ENCODE data around the gene AKAP12. TPM values are rescaled to one million over a fixed set of nuclear protein-coding genes. Genes with fewer than 3 reads are reported as not detected.

The AKAP12 gene
- total RNA-seq, 1 donor from 2014 or later: 5.0 TPM

DNA sequence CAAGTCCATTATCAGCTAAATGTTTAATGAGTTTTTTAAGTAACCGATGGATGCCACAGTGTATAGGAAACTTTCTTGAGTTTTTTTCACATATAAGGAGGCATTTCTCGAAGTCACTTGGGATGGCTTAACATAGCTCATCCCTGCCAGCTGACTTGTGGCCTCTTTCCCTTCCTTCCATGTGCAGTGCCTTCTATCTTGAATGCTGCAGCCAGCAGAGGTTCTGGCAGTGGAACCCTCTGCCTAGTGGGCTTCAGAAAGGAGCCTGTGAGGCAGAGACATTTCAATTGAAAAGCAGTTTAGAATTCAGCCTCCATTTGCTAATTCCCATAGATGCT, 51.9 kb downstream of the AKAP12 start:
- H3K4me3 ChIP-seq (ENCODE audit: low read depth, low read length): no peak overlapping the region
- no peaks in the 10 kb centered on the region for H3K27me3 ChIP-seq (ENCODE audit: control insufficient read depth, insufficient read depth, low read length)
- DNase-seq (ENCODE audit: low read depth) (no peak), FAIRE-seq (no peak)
- TF ChIP-seq, protein P1, sequence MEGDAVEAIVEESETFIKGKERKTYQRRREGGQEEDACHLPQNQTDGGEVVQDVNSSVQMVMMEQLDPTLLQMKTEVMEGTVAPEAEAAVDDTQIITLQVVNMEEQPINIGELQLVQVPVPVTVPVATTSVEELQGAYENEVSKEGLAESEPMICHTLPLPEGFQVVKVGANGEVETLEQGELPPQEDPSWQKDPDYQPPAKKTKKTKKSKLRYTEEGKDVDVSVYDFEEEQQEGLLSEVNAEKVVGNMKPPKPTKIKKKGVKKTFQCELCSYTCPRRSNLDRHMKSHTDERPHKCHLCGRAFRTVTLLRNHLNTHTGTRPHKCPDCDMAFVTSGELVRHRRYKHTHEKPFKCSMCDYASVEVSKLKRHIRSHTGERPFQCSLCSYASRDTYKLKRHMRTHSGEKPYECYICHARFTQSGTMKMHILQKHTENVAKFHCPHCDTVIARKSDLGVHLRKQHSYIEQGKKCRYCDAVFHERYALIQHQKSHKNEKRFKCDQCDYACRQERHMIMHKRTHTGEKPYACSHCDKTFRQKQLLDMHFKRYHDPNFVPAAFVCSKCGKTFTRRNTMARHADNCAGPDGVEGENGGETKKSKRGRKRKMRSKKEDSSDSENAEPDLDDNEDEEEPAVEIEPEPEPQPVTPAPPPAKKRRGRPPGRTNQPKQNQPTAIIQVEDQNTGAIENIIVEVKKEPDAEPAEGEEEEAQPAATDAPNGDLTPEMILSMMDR (IDR thresholded peaks at IDR 0.05; ENCODE audit: insufficient read depth, low read length, severe bottlenecking): no peak
- H3K36me3 ChIP-seq (ENCODE audit: control insufficient read depth, insufficient read depth, low read length): no peaks in the 10 kb centered on the region

DNA sequence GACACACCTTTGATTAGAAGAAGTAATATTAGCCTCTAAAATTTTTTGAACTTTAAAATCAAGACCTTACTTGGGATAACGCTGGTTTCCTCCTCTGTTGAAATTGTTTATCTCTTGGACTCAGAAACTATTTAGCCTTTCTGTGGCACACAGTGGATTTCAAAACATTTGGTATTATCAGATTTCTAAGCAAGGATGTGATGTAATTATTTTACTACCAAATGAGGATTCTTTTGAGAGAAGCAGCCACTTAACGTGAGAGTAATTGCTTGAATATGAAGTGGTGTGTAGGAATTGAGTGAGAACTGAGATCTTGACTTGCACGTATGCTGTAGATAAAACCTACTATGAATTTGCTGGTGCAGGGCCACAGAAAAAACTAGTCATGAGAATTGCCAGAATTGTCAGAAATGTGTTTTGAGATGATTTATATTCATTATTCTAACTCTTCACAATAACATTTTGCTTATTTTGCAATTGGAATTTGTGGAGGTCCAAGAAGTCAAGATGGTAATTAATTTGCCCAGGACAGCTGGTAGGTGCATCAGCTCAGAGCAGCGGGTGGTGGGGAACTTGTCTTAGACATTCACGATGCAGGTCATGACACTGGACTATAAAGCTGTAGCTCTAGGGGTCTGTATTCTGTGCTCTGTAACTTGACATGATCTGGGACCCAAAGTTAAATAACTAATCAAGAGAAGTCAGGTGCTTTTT, 53.4 kb downstream of the AKAP12 start:
- no peak overlapping the region for H3K4me3 ChIP-seq (ENCODE audit: low read depth, low read length)
- TF ChIP-seq, protein P1 (IDR thresholded peaks at IDR 0.05; ENCODE audit: insufficient read depth, low read length, severe bottlenecking): no peak
- DNase-seq (ENCODE audit: low read depth) (no peak), FAIRE-seq (no peak)
- no peaks in the 10 kb centered on the region for H3K27me3 ChIP-seq (ENCODE audit: control insufficient read depth, insufficient read depth, low read length)
- H3K36me3 ChIP-seq (ENCODE audit: control insufficient read depth, insufficient read depth, low read length): no peaks in the 10 kb centered on the region

DNA sequence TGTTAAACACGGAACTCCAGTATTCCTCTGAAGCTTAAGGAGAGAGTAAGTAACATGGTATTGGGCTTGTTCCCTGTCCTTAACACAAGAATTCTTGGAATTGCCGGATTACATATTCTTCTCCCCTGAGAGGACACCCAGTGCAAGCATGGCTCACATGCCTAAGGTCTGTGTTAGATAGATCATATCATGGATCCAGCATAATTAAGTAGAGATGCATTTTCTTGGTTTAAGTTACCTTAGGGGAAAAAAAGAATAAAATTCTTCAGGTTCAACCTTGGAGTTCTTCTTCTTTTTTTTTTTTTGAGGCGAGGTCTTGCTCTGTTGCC, 53.9 kb downstream of the AKAP12 start:
- no peaks in the 10 kb centered on the region for H3K36me3 ChIP-seq (ENCODE audit: control insufficient read depth, insufficient read depth, low read length)
- no peak overlapping the region for H3K4me3 ChIP-seq (ENCODE audit: low read depth, low read length)
- H3K27me3 ChIP-seq (ENCODE audit: control insufficient read depth, insufficient read depth, low read length): no peaks in the 10 kb centered on the region
- DNase-seq (ENCODE audit: low read depth) (no peak), FAIRE-seq (no peak)
- TF ChIP-seq, protein P1 (IDR thresholded peaks at IDR 0.05; ENCODE audit: insufficient read depth, low read length, severe bottlenecking): no peak

DNA sequence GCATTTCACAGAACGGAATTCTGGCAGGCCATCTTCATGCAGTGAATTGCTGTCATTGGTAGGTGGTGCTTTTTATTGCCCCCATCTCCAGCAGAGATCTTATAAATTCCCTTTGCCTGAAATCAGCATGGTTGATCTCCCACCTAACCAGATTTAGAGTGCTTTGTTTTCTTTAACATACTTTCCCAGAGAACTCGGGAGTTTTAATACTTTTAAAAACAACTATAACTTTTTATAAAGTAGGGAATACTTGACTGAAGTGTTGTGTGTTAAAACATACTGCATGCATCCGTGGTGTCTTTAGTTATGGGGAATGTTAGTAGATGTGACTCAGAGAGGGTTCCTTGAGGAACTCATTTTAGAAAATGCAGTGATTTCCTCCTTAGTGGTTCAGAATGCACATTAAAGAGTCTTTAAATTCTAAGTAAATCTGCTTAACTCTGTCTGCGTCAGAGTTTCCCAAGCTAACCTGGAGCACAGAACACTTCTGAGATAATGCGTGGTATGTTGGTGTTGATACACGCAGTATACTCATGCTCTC, 54.9 kb downstream of the AKAP12 start:
- TF ChIP-seq, protein P1 (IDR thresholded peaks at IDR 0.05; ENCODE audit: insufficient read depth, low read length, severe bottlenecking): no peak
- FAIRE-seq (no peak), DNase-seq (ENCODE audit: low read depth) (no peak)
- H3K4me3 ChIP-seq (ENCODE audit: low read depth, low read length): no peak overlapping the region
- no peaks in the 10 kb centered on the region for H3K36me3 ChIP-seq (ENCODE audit: control insufficient read depth, insufficient read depth, low read length)
- no peaks in the 10 kb centered on the region for H3K27me3 ChIP-seq (ENCODE audit: control insufficient read depth, insufficient read depth, low read length)

DNA sequence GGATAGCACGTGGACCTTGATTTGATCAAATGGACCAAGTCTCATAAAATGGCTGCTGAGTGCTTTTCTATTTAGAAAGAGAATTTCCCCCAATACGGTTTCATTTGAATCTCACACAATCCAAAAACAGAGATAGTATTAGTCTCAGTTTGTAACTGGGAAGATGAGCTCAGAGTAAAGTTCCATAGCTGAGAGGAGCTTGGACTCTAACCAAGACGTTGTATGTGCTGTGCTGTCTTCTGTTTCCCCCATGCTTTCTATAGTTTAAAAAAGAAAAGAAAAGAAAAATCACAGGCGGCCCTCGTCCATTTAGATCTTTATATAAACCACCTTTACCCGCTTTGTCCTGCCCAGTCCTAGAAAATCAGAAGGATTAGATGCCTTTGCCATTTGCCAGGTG, 58.1 kb downstream of the AKAP12 start:
- no peak for FAIRE-seq
- DNase-seq (ENCODE audit: low read depth): no peak
- Histone ChIP-seq H3K36me3 (ENCODE audit: control insufficient read depth, insufficient read depth, low read length) (no peaks in the 10 kb centered on the region), H3K27me3 (ENCODE audit: control insufficient read depth, insufficient read depth, low read length) (no peaks in the 10 kb centered on the region), H3K4me3 (ENCODE audit: low read depth, low read length) (no peak overlapping the region)
- TF ChIP-seq, protein P1 (IDR thresholded peaks at IDR 0.05; ENCODE audit: insufficient read depth, low read length, severe bottlenecking): no peak

DNA sequence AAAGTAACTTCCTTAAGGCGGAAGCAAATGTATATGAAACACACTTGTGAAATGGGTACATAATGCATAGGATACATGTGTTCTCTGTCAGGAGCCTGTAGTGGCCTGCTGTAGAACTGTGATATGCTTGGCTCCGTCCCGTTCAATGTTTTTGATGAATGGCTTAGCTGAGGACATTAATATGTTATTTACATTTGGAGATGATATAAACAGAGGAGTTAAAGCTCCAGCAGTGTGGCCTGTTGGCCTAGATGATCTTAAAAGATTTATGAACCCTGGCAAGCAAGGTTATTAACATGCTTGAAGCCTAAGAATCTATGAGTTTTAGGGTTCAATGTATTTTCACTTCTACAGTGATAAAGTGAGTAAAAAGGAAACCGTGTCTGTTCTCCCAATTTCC, 59.2 kb downstream of the AKAP12 start:
- FAIRE-seq: no peak
- no peak for DNase-seq (ENCODE audit: low read depth)
- H3K4me3 ChIP-seq (ENCODE audit: low read depth, low read length): no peak overlapping the region
- TF ChIP-seq, protein P1 (IDR thresholded peaks at IDR 0.05; ENCODE audit: insufficient read depth, low read length, severe bottlenecking): no peak
- no peaks in the 10 kb centered on the region for H3K36me3 ChIP-seq (ENCODE audit: control insufficient read depth, insufficient read depth, low read length)
- H3K27me3 ChIP-seq (ENCODE audit: control insufficient read depth, insufficient read depth, low read length): no peaks in the 10 kb centered on the region
